ENCODE results near the gene UQCC3. TPM values are rescaled to one million over a fixed set of nuclear protein-coding genes. Genes with fewer than 3 reads are reported as not detected.

UQCC3 gene
- total and polyA plus RNA-seq, 9 of the 15 experiments (the other 6 are each of a cell fraction or from before 2014, with no cell fraction given), result 3.3 to 44.3 (median 8.0) TPM

DNA sequence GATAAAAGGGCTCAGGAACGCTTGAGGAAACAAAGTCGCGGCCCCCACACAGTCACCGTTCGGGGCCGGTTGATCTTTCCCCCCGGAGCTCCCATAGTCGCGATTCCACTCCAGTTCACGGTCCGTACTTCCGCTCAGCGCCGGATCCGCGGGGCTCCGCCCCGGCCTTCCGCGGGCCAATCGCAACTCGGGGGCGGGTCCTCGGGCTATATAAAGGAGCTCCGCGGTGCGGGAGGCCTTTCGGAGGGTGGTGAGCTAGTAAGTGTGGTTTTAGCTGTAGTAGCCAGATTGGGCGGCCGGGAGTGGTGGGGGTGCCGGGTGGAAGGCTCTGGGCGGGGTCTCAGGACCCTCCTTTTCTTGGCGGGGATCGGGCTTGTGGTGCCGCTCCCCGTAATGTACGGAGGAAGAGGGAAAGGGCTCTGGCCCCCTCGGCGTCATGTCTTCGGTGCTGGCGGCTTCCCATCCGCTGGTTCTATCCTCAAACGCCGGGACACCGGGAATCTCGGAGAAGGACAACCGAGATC, 6.3 kb upstream of the UQCC3 start, which contains the start of the genes C11orf98 and CSKMT (continued):
- TF ChIP-seq, protein P1, sequence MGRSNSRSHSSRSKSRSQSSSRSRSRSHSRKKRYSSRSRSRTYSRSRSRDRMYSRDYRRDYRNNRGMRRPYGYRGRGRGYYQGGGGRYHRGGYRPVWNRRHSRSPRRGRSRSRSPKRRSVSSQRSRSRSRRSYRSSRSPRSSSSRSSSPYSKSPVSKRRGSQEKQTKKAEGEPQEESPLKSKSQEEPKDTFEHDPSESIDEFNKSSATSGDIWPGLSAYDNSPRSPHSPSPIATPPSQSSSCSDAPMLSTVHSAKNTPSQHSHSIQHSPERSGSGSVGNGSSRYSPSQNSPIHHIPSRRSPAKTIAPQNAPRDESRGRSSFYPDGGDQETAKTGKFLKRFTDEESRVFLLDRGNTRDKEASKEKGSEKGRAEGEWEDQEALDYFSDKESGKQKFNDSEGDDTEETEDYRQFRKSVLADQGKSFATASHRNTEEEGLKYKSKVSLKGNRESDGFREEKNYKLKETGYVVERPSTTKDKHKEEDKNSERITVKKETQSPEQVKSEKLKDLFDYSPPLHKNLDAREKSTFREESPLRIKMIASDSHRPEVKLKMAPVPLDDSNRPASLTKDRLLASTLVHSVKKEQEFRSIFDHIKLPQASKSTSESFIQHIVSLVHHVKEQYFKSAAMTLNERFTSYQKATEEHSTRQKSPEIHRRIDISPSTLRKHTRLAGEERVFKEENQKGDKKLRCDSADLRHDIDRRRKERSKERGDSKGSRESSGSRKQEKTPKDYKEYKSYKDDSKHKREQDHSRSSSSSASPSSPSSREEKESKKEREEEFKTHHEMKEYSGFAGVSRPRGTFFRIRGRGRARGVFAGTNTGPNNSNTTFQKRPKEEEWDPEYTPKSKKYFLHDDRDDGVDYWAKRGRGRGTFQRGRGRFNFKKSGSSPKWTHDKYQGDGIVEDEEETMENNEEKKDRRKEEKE (IDR thresholded peaks at IDR 0.05; ENCODE audit: borderline replicate concordance in 1 of 2, control insufficient read depth in 1 of 2, low read depth in 2 of 2, low read length in 1 of 2), result no peak
- 0 out of 2 replicates have a peak, but pooled peaks have one; percentile 52 for TF ChIP-seq TARDBP (IDR thresholded peaks at IDR 0.05)
- no peak for TF ChIP-seq SMAD2 (IDR thresholded peaks at IDR 0.05; ENCODE audit: low read depth, low read length)
- TF ChIP-seq TBL1XR1 (IDR thresholded peaks at IDR 0.05; ENCODE audit: low read length in 2 of 2), result peak; percentile 14 to 17; a peak in 1 of 4 replicates
- TF ChIP-seq KLF10 (CRISPR knock-in tag; IDR thresholded peaks at IDR 0.05), result peak; percentile 76; the same call in 1 of the 2 replicates
- TF ChIP-seq SRSF3 (IDR thresholded peaks at IDR 0.05; ENCODE audit: insufficient read depth, low read length), result no peak
- TF ChIP-seq MTA3 (IDR thresholded peaks at IDR 0.05; ENCODE audit: borderline replicate concordance), result peak; percentile 100
- TF ChIP-seq ZNF589 (CRISPR knock-in tag; IDR thresholded peaks at IDR 0.05; ENCODE audit: low read depth), result 0 out of 2 replicates have a peak, but pooled peaks have one; percentile 12
- peak; percentile 57 for TF ChIP-seq ZFP36 (IDR thresholded peaks at IDR 0.05; ENCODE audit: low read depth, low read length, partially characterized antibody)
- TF ChIP-seq ZNF551 (CRISPR knock-in tag; IDR thresholded peaks at IDR 0.05), result peak; percentile 91
- TF ChIP-seq BRD9 (IDR thresholded peaks at IDR 0.05; ENCODE audit: low read depth, partially characterized antibody), result no peak
- peak; percentile 72; the same call in 1 of the 2 replicates for TF ChIP-seq ELF2 (CRISPR knock-in tag; IDR thresholded peaks at IDR 0.05)
- TF ChIP-seq TAF7 (tag; IDR thresholded peaks at IDR 0.05), result peak; percentile 76
- TF ChIP-seq MXI1 (IDR thresholded peaks at IDR 0.05; ENCODE audit: low read depth, low read length), result peak; percentile 82
- TF ChIP-seq, protein P2, sequence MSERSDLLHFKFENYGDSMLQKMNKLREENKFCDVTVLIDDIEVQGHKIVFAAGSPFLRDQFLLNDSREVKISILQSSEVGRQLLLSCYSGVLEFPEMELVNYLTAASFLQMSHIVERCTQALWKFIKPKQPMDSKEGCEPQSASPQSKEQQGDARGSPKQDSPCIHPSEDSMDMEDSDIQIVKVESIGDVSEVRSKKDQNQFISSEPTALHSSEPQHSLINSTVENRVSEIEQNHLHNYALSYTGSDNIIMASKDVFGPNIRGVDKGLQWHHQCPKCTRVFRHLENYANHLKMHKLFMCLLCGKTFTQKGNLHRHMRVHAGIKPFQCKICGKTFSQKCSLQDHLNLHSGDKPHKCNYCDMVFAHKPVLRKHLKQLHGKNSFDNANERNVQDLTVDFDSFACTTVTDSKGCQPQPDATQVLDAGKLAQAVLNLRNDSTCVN (CRISPR knock-in tag; IDR thresholded peaks at IDR 0.05), result peak; percentile 92; the same call in 1 of the 2 replicates
- peak; percentile 81; the same call in 1 of the 2 replicates for TF ChIP-seq RFX7 (CRISPR knock-in tag; IDR thresholded peaks at IDR 0.05)
- TF ChIP-seq ZNF133 (CRISPR knock-in tag; IDR thresholded peaks at IDR 0.05), result no peak
- TF ChIP-seq ZNF197 (CRISPR knock-in tag; IDR thresholded peaks at IDR 0.05; ENCODE audit: low read depth), result peak; percentile 46; the same call in 1 of the 2 replicates
- peak; percentile 95 for TF ChIP-seq ZNF830 (CRISPR knock-in tag; IDR thresholded peaks at IDR 0.05)
- TF ChIP-seq POLR2AphosphoS5 (IDR thresholded peaks at IDR 0.05; ENCODE audit: control insufficient read depth, insufficient read depth, low read depth, low read length), result peak; percentile 100
- TF ChIP-seq, protein P3, sequence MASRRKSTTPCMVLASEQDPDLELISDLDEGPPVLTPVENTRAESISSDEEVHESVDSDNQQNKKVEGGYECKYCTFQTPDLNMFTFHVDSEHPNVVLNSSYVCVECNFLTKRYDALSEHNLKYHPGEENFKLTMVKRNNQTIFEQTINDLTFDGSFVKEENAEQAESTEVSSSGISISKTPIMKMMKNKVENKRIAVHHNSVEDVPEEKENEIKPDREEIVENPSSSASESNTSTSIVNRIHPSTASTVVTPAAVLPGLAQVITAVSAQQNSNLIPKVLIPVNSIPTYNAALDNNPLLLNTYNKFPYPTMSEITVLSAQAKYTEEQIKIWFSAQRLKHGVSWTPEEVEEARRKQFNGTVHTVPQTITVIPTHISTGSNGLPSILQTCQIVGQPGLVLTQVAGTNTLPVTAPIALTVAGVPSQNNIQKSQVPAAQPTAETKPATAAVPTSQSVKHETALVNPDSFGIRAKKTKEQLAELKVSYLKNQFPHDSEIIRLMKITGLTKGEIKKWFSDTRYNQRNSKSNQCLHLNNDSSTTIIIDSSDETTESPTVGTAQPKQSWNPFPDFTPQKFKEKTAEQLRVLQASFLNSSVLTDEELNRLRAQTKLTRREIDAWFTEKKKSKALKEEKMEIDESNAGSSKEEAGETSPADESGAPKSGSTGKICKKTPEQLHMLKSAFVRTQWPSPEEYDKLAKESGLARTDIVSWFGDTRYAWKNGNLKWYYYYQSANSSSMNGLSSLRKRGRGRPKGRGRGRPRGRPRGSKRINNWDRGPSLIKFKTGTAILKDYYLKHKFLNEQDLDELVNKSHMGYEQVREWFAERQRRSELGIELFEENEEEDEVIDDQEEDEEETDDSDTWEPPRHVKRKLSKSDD (conservative IDR thresholded peaks at IDR 0.05; ENCODE audit: low read length), result no peak
- peak; percentile 78; the same call in 1 of the 2 replicates for TF ChIP-seq ZFPM2 (CRISPR knock-in tag; IDR thresholded peaks at IDR 0.05)
